Caco-2 (cell line): Measurements from ENCODE around the gene CMSS1. TPM values are rescaled to one million over a fixed set of nuclear protein-coding genes. Genes with fewer than 3 reads are reported as not detected.

Experiments
- BruUV-seq: library from RNA; stranded (reverse); fragments of 400-500 nt; replicated peaks from 2 replicates; lab custom pipeline; 2021; lab: Mats Ljungman, UMichigan
- CTCF ChIA-PET: fragments of 300-600 bp; sonication (Branson Sonifier 250); formaldehyde crosslinking; loops from one replicate; lab custom pipeline; 2022; ENCODE audit warnings: antibody characterized with exemption; lab: Charles Lee
- POLR2A ChIA-PET: fragments of 300-600 bp; sonication (Branson Sonifier 250); formaldehyde crosslinking; loops from one replicate; lab custom pipeline; 2022; ENCODE audit warnings: antibody characterized with exemption; lab: Charles Lee
- DNase-seq, 2 experiments: peaks; one replicate each; pipeline versions ENCODE4 v3.0.0 to v3.0.0-alpha.2; 2020 to 2022
- H3K27me3 ChIP-seq: replicated peaks from 2 replicates; pipeline ENCODE4 v1.6.0; 2011; ENCODE audit warnings: low read length; ENCODE audit not compliant: control insufficient read depth, insufficient read depth
- H3K36me3 ChIP-seq: 2 replicates; pipeline ENCODE4 v1.5.1; 2011; ENCODE audit warnings: low read length; ENCODE audit not compliant: control insufficient read depth, insufficient read depth
- H3K4me1 ChIP-seq: fragments of 250-450 bp; sonication (Bioruptor Pico); 2 replicates; pipeline ENCODE4 v1.5.1; 2020; ENCODE audit warnings: mild to moderate bottlenecking
- H3K4me3 ChIP-seq: 2 replicates; pipeline ENCODE4 v1.5.1; 2011; ENCODE audit warnings: low read depth, mild to moderate bottlenecking, control low read depth, low read length
- H3K9me3 ChIP-seq: fragments of 250-450 bp; sonication (Bioruptor Pico); 2 replicates; pipeline ENCODE4 v1.5.1; 2020; ENCODE audit warnings: mild to moderate bottlenecking, moderate library complexity
- H3K27ac Mint-ChIP-seq: one replicate; pipeline ENCODE4 v1.8.0; 2022; ENCODE audit warnings: mixed read lengths; ENCODE audit not compliant: unreplicated experiment
- H3K27me3 Mint-ChIP-seq: one replicate; pipeline ENCODE4 v1.8.0; 2022; ENCODE audit warnings: mixed read lengths; ENCODE audit not compliant: insufficient read depth, unreplicated experiment
- H3K36me3 Mint-ChIP-seq: one replicate; pipeline ENCODE4 v1.8.0; 2022; ENCODE audit warnings: mild to moderate bottlenecking, mixed read lengths; ENCODE audit not compliant: insufficient read depth, unreplicated experiment
- H3K4me1 Mint-ChIP-seq: one replicate; pipeline ENCODE4 v1.8.0; 2022; ENCODE audit warnings: low read depth, mixed read lengths; ENCODE audit not compliant: unreplicated experiment
- H3K4me3 Mint-ChIP-seq: one replicate; pipeline ENCODE4 v1.8.0; 2022; ENCODE audit warnings: mild to moderate bottlenecking, moderate library complexity, mixed read lengths; ENCODE audit not compliant: unreplicated experiment
- H3K9me3 Mint-ChIP-seq: one replicate; pipeline ENCODE4 v1.8.0; 2022; ENCODE audit warnings: mixed read lengths; ENCODE audit not compliant: unreplicated experiment
- intact Hi-C: fragments of 100-400 bp; cut with micrococcal nuclease; formaldehyde crosslinking; loops from one replicate; pipeline ENCODE4 v1.10.0; 2022; ENCODE audit not compliant: unreplicated experiment
- total RNA-seq: library from RNA; stranded (reverse); gene quantifications from 2 replicates; pipeline ENCODE4 v1.2.3, GENCODE V29; 2022
- TF ChIP-seq, protein P1 (sequence below), 2 experiments: fragments of 200-600 bp in 1 of 2; IDR thresholded peaks; 1 replicate in 1 of 2; 2 replicates in 1 of 2; pipeline versions ENCODE4 v1.5.1 to v1.8.0; 2011 to 2022; ENCODE audit warnings: antibody characterized with exemption in 1 of 2, control low read depth in 1 of 2, inconsistent platforms in 1 of 2, low read depth in 1 of 2, low read length in 1 of 2, mild to moderate bottlenecking in 1 of 2, moderate library complexity in 1 of 2; ENCODE audit not compliant: insufficient read depth in 1 of 2, severe bottlenecking in 1 of 2, unreplicated experiment in 1 of 2

Gene CMSS1
- total RNA-seq, 1 experiment from 2014 or later, result 54.4 TPM

DNA sequence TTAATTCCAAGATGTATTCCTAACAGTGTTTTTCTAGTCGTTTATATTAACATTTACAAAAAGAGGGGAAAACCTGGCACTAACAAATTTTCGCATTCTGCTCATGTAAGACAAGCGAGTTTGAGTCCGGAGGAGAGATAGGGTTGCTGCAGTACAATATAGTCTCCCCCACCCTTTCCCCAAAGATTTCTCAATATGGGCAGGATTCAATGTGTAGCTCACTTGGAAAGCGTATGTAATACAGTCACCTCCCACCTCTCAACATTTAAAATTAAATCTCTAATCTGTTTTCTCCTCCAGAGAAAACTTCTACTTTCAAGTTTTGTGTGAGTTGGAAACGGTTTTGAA, 57.9 kb downstream of the CMSS1 start:
- ChIA-PET POLR2A (interaction anchor here (0.6 to 1.5 kb wide), 4 partner anchors 64 to 379 kb away, joined by 3 to 9 read pairs (median 4); no protein-coding TSS in a partner anchor), CTCF (interaction anchor here (1.3 kb wide), 2 partner anchors 32 to 379 kb away, joined by 5 to 13 read pairs; no protein-coding TSS in a partner anchor)
- peaks cover 12% of the 10 kb centered on the region for H3K4me1 Mint-ChIP-seq
- Histone ChIP-seq H3K9me3 (no peaks in the 10 kb centered on the region), H3K4me1 (peaks cover 44% of the 10 kb centered on the region), H3K36me3 (no peaks in the 10 kb centered on the region), H3K27me3 (no peaks in the 10 kb centered on the region), H3K4me3 (peak overlapping the region; percentile 67)
- TF ChIP-seq, protein P1, sequence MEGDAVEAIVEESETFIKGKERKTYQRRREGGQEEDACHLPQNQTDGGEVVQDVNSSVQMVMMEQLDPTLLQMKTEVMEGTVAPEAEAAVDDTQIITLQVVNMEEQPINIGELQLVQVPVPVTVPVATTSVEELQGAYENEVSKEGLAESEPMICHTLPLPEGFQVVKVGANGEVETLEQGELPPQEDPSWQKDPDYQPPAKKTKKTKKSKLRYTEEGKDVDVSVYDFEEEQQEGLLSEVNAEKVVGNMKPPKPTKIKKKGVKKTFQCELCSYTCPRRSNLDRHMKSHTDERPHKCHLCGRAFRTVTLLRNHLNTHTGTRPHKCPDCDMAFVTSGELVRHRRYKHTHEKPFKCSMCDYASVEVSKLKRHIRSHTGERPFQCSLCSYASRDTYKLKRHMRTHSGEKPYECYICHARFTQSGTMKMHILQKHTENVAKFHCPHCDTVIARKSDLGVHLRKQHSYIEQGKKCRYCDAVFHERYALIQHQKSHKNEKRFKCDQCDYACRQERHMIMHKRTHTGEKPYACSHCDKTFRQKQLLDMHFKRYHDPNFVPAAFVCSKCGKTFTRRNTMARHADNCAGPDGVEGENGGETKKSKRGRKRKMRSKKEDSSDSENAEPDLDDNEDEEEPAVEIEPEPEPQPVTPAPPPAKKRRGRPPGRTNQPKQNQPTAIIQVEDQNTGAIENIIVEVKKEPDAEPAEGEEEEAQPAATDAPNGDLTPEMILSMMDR (IDR thresholded peaks at IDR 0.05; ENCODE audit: insufficient read depth in 1 of 2, low read depth in 1 of 2, low read length in 1 of 2, severe bottlenecking in 1 of 2, unreplicated experiment in 1 of 2), result no peak
- no peaks in the 10 kb centered on the region for H3K27me3 Mint-ChIP-seq
- no TSS peak for BruUV-seq
- H3K27ac Mint-ChIP-seq, result peak overlapping the region; percentile 59
- H3K36me3 Mint-ChIP-seq, result peaks cover 30% of the 10 kb centered on the region
- peak overlapping the region; percentile 82 for H3K4me3 Mint-ChIP-seq
- DNase-seq, result no peak
- no peaks in the 10 kb centered on the region for H3K9me3 Mint-ChIP-seq
- intact Hi-C loops, result loop anchor here (5.0 kb wide), 1 partner anchor 172 kb away; no protein-coding TSS in a partner anchor

- Mint-ChIP-seq H3K9me3 (no peaks in the 10 kb centered on the region), H3K4me1 (peaks cover 12% of the 10 kb centered on the region), H3K36me3 (peaks cover 24% of the 10 kb centered on the region), H3K27me3 (no peaks in the 10 kb centered on the region), H3K4me3 (peak overlapping the region; percentile 82), H3K27ac (peak overlapping the region; percentile 89)
- Histone ChIP-seq H3K36me3 (no peaks in the 10 kb centered on the region), H3K27me3 (no peaks in the 10 kb centered on the region), H3K4me1 (peaks cover 38% of the 10 kb centered on the region), H3K4me3 (peak overlapping the region; percentile 67), H3K9me3 (no peaks in the 10 kb centered on the region)
- TF ChIP-seq, protein P1 (IDR thresholded peaks at IDR 0.05; ENCODE audit: insufficient read depth in 1 of 2, low read depth in 1 of 2, low read length in 1 of 2, severe bottlenecking in 1 of 2, unreplicated experiment in 1 of 2), result peak; percentile 0 to 16
- ChIA-PET CTCF (interaction anchor here (0.6 to 1.3 kb wide), 3 partner anchors 32 to 378 kb away, joined by 4 to 13 read pairs (median 5); no protein-coding TSS in a partner anchor), POLR2A (interaction anchor here (0.6 to 1.5 kb wide), 3 partner anchors 64 to 378 kb away, joined by 3 to 9 read pairs (median 4); no protein-coding TSS in a partner anchor)
- DNase-seq, result peak; percentile 82 to 90
- intact Hi-C loops, result loop anchor here (1.0 to 5.0 kb wide), 4 partner anchors 19 to 171 kb away; no protein-coding TSS in a partner anchor
- BruUV-seq, result TSS peak; percentile 88
These were observed 58.5 kb downstream of the CMSS1 start for GRCh38 chr3:99875929-99876841.

DNA sequence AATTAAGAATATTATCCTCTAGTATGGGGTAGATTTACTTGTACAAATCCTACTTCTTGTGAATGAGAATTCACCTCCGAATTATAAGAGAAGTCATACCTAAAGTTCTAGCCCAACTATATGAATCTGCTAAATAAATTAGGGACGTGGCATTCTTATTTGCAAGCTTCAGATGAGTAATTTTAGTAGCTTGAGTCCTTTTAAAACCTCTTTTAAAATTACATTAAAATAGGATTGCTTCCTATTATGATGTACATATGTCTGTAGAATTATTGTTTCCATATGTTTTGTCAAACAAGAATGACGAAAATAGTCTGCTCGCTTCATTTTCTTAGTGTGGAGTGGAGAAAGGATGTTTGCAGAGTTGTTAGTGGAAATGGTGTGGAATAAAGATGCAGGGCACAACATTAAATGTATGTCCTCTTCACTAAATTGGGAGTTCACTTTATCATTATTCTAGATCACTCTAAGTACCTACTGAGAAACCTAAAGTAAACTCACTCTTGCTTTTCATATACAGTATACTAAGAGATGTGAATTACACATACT, 59.4 kb downstream of the CMSS1 start:
- H3K27me3 Mint-ChIP-seq, result no peaks in the 10 kb centered on the region
- no TSS peak for BruUV-seq
- Histone ChIP-seq H3K27me3 (no peaks in the 10 kb centered on the region), H3K9me3 (no peaks in the 10 kb centered on the region), H3K36me3 (no peaks in the 10 kb centered on the region), H3K4me3 (no peak overlapping the region), H3K4me1 (peaks cover 28% of the 10 kb centered on the region)
- peaks cover 15% of the 10 kb centered on the region for H3K36me3 Mint-ChIP-seq
- ChIA-PET CTCF (no interaction called here), POLR2A (no interaction called here)
- H3K4me1 Mint-ChIP-seq, result peaks cover 7% of the 10 kb centered on the region
- no peak for DNase-seq
- no peaks in the 10 kb centered on the region for H3K9me3 Mint-ChIP-seq
- intact Hi-C loops, result loop anchor here (5.0 kb wide), 1 partner anchor 170 kb away; no protein-coding TSS in a partner anchor
- H3K4me3 Mint-ChIP-seq, result peak overlapping the region; percentile 82
- peak overlapping the region; percentile 32 for H3K27ac Mint-ChIP-seq
- TF ChIP-seq, protein P1 (IDR thresholded peaks at IDR 0.05; ENCODE audit: insufficient read depth in 1 of 2, low read depth in 1 of 2, low read length in 1 of 2, severe bottlenecking in 1 of 2, unreplicated experiment in 1 of 2), result no peak
